ENCODE measurements around the gene EHBP1L1.

EHBP1L1 gene

DNA sequence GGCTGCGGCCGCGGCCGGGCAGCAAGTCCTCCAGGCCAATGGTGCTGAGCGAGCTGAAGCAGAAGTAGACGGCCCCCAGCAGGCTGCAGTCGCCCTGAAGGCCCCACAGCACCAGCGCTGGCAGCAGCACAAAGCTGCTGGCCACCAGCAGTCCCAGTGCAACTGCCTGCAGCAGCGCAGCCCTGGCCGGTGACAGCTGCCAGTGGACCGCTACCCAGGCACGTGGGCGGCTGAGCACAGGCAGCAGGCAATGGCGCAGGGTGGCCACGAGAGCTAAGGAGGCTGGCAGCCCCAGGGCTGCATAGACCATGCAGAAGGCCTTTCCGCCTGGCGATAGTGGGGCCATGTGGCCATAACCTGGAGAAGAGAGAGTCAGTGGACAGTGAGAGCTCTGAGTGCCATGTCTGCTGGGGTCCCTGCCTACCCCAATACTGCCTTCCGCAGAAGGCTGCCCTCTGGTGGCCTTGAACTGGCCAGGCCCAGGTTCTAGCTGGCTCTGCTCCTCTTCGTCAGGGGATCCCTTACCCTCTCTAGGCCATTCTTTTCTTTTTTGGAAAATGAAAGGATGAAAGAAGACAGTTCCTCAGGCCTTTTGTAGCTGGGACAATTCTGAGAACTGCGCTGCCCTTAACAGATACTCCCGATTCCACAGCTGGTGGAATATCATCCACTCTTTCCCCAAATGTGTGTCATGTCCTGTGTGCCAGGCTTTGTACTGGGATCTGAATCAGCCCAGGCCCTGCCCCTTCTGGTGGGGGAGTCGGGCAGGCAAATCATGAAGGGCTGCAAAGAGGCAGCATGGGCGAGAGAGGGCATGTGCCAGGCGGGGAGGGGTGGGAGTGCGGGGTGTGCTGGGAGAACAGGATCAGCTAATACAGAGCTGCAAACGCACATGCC, 17.9 kb downstream of the EHBP1L1 start:
- FAIRE-seq (peak; percentile 81), DNase-seq (ENCODE audit: insufficient read length, low spot score) (no peak)

DNA sequence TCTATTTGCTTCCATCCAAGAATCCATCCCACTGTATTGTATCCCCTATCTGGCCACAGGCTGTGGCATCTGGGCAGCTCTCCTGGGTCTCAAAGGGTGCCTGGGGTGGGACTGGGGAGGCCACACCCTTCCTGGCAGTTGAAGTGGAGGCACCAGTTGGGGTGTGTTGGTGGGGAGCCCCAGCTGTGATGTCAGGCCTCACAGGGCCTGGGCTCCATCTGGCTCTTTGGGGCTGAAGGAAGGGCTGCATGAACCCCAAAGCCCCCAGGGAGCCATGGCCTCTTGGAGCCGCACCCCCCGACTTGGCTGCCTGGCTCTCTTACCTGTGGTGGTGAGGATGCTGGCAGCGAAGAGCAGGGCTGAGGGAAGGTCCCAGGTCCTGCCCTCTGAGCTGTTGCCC, 19.3 kb downstream of the EHBP1L1 start:
- FAIRE-seq (no peak), DNase-seq (ENCODE audit: insufficient read length, low spot score) (no peak)
- TF ChIP-seq POLR2AphosphoS5 (IDR thresholded peaks at IDR 0.05; ENCODE audit: low read depth, low read length) (no peak), POLR2A (IDR thresholded peaks at IDR 0.05; ENCODE audit: low read depth, low read length) (no peak), SPI1 (IDR thresholded peaks at IDR 0.05; ENCODE audit: low read depth, low read length) (no peak), POU2F2 (IDR thresholded peaks at IDR 0.05; ENCODE audit: low read depth, low read length) (no peak), PAX5 (IDR thresholded peaks at IDR 0.05; ENCODE audit: insufficient read depth, low read length, severe bottlenecking) (no peak), TAF1 (IDR thresholded peaks at IDR 0.05; ENCODE audit: low read depth, low read length) (no peak)

More for the DNA sequence above, 17.9 kb downstream of the EHBP1L1 start:
- no peak for TF ChIP-seq POU2F2 (IDR thresholded peaks at IDR 0.05; ENCODE audit: low read depth, low read length)
- no peak for TF ChIP-seq POLR2A (IDR thresholded peaks at IDR 0.05; ENCODE audit: low read depth, low read length)
- TF ChIP-seq POLR2AphosphoS5 (IDR thresholded peaks at IDR 0.05; ENCODE audit: low read depth, low read length): no peak
- no peak for TF ChIP-seq SPI1 (IDR thresholded peaks at IDR 0.05; ENCODE audit: low read depth, low read length)
- no peak for TF ChIP-seq TAF1 (IDR thresholded peaks at IDR 0.05; ENCODE audit: low read depth, low read length)
- no peak for TF ChIP-seq PAX5 (IDR thresholded peaks at IDR 0.05; ENCODE audit: insufficient read depth, low read length, severe bottlenecking)

DNA sequence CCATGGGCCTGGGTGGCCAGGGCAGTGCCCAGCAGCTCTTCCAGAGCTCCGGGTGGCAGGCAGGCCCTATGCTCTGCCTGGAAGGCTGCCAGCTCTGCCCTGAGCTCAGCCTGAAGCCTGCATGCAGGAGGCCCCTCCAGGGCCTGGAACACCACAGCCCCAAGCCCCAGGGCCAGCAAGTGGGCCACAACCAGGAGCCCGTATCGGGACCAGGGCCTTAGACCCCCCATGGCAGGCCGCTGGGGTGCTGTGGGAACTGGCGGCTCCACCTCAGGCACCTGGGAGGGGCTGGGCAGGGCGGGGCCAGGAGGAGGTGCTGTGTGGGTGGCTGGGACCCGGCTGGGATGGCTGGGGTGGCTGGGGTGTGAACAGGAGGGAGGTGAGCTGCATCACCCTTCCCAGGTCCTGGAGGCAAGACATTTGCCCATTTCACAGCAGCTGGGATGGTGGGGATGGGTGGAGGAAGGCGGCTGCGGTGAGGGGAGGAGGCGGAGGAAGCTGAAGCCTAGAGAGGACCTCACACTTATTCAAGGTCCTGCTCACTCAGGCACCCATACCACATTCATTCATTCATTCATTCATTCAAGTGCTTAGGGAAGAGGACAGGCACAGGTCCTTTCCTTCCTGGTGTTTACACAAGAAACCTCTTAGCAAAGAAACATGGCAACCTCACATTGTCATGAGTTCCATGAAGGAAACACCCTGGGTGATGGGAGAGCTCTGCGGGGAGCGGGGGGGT, 19.9 kb downstream of the EHBP1L1 start, which contains the start of gene KCNK7:
Gene KCNK7 (minus strand): TSS at position 258 of the 739 bp plus-strand sequence. CDS start 28 bp downstream, at position 230.
- no peak for FAIRE-seq
- DNase-seq (ENCODE audit: insufficient read length, low spot score): no peak

DNA sequence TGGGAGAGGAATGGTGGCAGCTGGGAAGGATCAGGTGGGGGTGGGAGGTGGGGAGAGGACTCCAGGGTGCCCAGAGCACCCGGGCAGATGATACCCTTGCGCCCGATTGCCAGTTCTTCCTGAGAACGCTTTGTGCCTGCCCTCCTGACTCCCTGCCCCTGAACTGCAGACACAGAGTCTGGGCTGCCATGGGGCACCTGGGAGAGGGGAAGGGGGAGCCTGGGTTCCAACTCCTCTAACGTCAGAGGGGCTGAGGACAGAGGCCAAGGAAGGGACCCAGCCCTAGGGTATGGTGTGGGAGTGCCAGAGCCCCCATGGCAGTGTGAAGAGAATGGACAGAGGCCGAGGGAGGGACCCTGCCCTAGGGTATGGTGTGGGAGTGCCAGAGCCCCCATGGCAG, 20.7 kb downstream of the EHBP1L1 start:
- TF ChIP-seq POLR2A (IDR thresholded peaks at IDR 0.05; ENCODE audit: low read depth, low read length): no peak
- TF ChIP-seq SPI1 (IDR thresholded peaks at IDR 0.05; ENCODE audit: low read depth, low read length): no peak
- TF ChIP-seq POLR2AphosphoS5 (IDR thresholded peaks at IDR 0.05; ENCODE audit: low read depth, low read length): no peak
- no peak for TF ChIP-seq TAF1 (IDR thresholded peaks at IDR 0.05; ENCODE audit: low read depth, low read length)
- TF ChIP-seq PAX5 (IDR thresholded peaks at IDR 0.05; ENCODE audit: insufficient read depth, low read length, severe bottlenecking): no peak
- no peak for TF ChIP-seq POU2F2 (IDR thresholded peaks at IDR 0.05; ENCODE audit: low read depth, low read length)
- FAIRE-seq (no peak), DNase-seq (ENCODE audit: insufficient read length, low spot score) (no peak)

More for the DNA sequence above, 19.9 kb downstream of the EHBP1L1 start, which contains the start of gene KCNK7:
- no peak for TF ChIP-seq POLR2AphosphoS5 (IDR thresholded peaks at IDR 0.05; ENCODE audit: low read depth, low read length)
- TF ChIP-seq SPI1 (IDR thresholded peaks at IDR 0.05; ENCODE audit: low read depth, low read length): no peak
- no peak for TF ChIP-seq PAX5 (IDR thresholded peaks at IDR 0.05; ENCODE audit: insufficient read depth, low read length, severe bottlenecking)
- no peak for TF ChIP-seq POLR2A (IDR thresholded peaks at IDR 0.05; ENCODE audit: low read depth, low read length)

DNA sequence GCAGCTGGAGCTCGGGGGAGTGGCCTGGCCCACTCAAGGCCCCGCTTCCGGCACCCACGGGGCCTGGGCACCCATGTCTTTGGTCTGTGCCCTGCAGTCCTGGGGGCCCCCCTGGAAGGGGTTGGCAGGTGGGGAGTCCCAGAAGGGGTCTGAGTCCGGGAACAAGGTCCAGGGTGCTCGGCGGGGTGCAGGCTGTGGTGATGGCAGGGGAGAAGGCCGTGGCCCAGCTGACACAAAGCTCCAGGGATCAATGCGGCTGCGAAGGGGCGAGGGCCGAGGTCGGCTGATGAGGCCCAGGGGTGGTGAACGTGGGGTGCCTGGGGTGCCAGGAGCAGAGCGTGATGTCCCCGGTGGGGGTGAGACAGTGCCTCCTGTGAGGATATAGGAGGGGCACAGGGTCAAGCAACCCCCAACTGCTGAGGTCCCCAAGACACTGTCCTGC, 22.4 kb downstream of the EHBP1L1 start:
- TF ChIP-seq POLR2AphosphoS5 (IDR thresholded peaks at IDR 0.05; ENCODE audit: low read depth, low read length) (no peak), POU2F2 (IDR thresholded peaks at IDR 0.05; ENCODE audit: low read depth, low read length) (no peak), POLR2A (IDR thresholded peaks at IDR 0.05; ENCODE audit: low read depth, low read length) (no peak), PAX5 (IDR thresholded peaks at IDR 0.05; ENCODE audit: insufficient read depth, low read length, severe bottlenecking) (no peak), SPI1 (IDR thresholded peaks at IDR 0.05; ENCODE audit: low read depth, low read length) (no peak), TAF1 (IDR thresholded peaks at IDR 0.05; ENCODE audit: low read depth, low read length) (no peak)
- DNase-seq (ENCODE audit: insufficient read length, low spot score) (no peak), FAIRE-seq (no peak)

DNA sequence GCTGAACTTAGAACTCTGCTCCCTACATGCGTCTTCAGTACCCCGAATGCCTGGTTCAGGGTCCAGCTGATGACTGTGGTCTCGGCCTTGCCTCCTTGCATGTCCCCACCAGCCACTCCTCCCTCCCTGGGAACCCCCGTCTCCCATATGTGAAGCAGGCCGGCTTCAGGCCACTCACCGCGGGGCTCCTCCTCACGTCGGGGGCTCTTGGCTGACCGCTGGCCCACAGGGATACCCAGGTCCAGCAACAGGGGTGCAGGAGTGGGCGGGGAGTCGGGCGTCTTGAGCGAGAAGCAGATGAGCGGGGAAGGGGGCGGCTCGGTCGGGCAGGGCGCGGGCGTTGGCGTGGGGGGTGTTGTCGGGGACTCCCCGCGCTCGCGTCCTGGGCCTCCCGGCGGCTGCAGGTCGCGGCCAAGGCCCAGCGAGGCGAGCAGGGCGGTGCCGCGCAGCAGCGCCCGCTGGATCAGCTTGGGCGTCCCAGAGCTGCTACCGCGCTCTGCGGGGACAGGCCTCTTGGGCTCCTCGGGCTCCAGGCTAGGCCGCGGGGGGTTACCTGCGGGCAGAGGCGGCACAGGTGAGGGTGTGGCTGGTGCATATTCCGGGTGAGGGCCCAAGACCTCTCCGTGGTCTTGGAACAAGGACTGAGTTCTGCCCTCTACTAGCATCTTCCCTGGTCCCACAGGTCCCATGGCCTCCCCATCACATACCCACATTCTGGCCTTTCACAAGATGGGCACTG, 23.5 kb downstream of the EHBP1L1 start:
- DNase-seq (ENCODE audit: insufficient read length, low spot score): no peak
- TF ChIP-seq POLR2AphosphoS5 (IDR thresholded peaks at IDR 0.05; ENCODE audit: low read depth, low read length): no peak
- TF ChIP-seq POLR2A (IDR thresholded peaks at IDR 0.05; ENCODE audit: low read depth, low read length): no peak
- TF ChIP-seq POU2F2 (IDR thresholded peaks at IDR 0.05; ENCODE audit: low read depth, low read length): no peak
- TF ChIP-seq PAX5 (IDR thresholded peaks at IDR 0.05; ENCODE audit: insufficient read depth, low read length, severe bottlenecking): no peak
- no peak for TF ChIP-seq SPI1 (IDR thresholded peaks at IDR 0.05; ENCODE audit: low read depth, low read length)
- no peak for TF ChIP-seq TAF1 (IDR thresholded peaks at IDR 0.05; ENCODE audit: low read depth, low read length)

DNA sequence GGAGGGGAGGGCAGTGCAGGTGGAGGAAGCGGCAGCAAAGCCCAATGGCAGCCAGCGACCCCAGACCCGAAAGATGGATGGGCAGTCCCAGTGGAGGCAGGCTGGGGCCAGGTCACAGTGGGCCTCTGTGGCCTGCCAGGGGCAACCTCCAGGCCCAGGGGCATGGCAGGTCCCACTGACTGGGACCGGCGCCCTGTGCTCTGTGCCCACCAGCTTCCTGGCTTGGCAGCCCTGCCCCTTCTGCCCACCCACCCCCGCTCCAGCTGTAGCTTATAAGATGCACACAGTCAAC, 24.0 kb downstream of the EHBP1L1 start:
- FAIRE-seq (no peak), DNase-seq (ENCODE audit: insufficient read length, low spot score) (no peak)
- TF ChIP-seq POLR2AphosphoS5 (IDR thresholded peaks at IDR 0.05; ENCODE audit: low read depth, low read length) (no peak), TAF1 (IDR thresholded peaks at IDR 0.05; ENCODE audit: low read depth, low read length) (no peak)

More for the DNA sequence above, 23.5 kb downstream of the EHBP1L1 start:
- FAIRE-seq: no peak

DNA sequence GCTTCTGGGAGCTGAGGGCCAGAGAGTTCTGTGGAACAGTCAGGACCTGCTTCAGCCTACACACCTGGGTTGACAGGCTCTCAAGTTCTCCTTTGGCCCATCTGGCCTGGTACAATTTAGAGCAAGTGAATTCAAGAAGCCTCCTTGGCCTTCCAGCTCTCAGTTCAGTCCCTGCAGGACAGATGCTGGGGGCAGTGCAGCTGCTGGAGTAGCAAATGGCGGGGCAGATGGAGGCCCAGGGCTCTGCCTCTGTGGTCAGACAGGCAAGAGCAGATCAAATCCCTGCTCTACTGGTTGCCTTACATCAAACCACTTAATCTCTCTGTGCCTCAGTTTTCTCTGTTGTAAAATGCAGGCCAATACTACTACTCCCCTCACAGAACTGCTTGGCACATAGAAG, 28.4 kb downstream of the EHBP1L1 start:
- FAIRE-seq: no peak
- TF ChIP-seq PAX5 (IDR thresholded peaks at IDR 0.05; ENCODE audit: insufficient read depth, low read length, severe bottlenecking): no peak
- TF ChIP-seq POLR2AphosphoS5 (IDR thresholded peaks at IDR 0.05; ENCODE audit: low read depth, low read length): no peak
- TF ChIP-seq SPI1 (IDR thresholded peaks at IDR 0.05; ENCODE audit: low read depth, low read length): no peak
- TF ChIP-seq POLR2A (IDR thresholded peaks at IDR 0.05; ENCODE audit: low read depth, low read length): no peak
- TF ChIP-seq POU2F2 (IDR thresholded peaks at IDR 0.05; ENCODE audit: low read depth, low read length): no peak
- TF ChIP-seq TAF1 (IDR thresholded peaks at IDR 0.05; ENCODE audit: low read depth, low read length): no peak

More for the DNA sequence above, 28.4 kb downstream of the EHBP1L1 start:
- DNase-seq (ENCODE audit: insufficient read length, low spot score): no peak

All from GM12891 (cell line).